Measurements from ENCODE around the gene GMPS.
"Not testable (repeated sequence)": the region's sequence is repeated elsewhere in the genome, so short reads cannot be mapped to it uniquely, and the experiment has no call there.

Gene GMPS

DNA sequence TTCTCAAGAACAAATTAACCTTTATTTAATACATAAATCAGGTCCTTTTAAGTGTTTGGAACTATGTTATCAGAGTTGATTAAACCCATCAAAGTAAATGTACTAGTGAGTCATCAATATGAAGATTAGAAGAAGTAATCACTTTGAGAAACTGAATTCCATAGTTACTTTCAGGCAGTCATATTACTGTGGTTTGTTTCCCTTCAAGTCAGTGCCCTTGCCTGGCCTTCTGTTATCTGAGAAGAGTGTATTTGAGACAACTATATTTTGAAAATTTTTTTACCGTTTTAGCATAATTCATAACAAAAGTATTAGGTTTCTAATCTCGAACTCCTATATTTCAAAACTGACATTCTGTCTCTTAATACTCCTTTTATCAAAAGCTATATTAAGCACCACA, 73.6 kb downstream of the GMPS start:
- no peak for DNase-seq

- DNase-seq = no peak
These were observed 75.7 kb downstream of the GMPS start for GRCh38 chr3:155946178-155946577.

DNA sequence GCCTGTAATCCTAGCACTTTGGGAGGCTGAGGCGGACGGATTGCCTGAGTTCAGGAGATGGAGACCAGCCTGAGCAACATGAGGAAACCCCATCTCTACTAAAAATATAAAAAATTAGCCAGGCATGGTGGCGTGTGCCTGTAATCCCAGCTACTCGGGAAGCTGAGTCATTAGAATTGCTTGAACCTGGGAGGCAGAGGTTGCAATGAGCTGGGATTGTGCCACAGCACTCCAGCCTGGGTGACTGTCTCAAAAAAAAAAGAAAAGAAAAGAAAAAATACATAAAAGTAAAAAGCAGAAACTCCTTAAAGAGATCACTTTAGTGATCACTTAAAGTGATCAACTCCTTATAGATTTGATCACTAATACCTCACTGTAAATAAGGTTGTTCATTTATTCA, 78.0 kb downstream of the GMPS start:
- no peak for DNase-seq

DNA sequence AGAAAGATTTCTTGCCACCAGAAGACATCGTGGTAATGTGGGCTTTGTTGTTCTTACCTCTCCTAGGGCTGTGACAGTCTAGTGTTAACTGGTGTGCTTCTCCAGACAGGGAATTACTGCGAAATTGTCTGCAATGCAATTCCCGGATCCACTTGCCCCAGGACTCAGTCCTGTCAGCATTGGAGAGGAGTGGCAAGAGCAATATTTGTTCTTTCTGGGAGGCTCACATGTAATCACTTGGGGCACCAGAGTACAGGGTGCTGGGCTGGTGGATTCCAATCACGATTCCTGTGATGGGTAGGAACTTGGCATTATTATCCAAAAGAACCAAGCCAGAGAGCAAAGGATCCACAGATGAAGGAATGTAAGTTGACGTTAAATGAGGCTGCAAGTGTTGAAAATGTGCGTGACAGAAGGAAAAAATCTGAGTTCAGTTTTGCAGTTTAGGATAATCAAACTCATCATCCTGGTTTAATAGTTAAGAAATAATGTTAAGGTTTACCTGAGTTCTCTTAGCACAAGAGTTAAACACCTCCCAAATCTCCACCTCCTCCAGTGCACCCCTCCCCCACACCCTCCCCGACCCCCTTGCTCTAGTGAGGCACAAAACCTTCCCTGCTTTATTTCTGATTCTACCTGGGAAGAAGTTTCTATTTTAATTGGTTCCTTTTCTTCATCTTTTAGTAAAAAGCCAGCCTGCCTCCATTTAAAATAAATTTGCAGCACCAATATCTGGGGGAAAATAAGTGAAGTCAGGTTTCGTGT, 79.2 kb downstream of the GMPS start:
- no peak for DNase-seq

DNA sequence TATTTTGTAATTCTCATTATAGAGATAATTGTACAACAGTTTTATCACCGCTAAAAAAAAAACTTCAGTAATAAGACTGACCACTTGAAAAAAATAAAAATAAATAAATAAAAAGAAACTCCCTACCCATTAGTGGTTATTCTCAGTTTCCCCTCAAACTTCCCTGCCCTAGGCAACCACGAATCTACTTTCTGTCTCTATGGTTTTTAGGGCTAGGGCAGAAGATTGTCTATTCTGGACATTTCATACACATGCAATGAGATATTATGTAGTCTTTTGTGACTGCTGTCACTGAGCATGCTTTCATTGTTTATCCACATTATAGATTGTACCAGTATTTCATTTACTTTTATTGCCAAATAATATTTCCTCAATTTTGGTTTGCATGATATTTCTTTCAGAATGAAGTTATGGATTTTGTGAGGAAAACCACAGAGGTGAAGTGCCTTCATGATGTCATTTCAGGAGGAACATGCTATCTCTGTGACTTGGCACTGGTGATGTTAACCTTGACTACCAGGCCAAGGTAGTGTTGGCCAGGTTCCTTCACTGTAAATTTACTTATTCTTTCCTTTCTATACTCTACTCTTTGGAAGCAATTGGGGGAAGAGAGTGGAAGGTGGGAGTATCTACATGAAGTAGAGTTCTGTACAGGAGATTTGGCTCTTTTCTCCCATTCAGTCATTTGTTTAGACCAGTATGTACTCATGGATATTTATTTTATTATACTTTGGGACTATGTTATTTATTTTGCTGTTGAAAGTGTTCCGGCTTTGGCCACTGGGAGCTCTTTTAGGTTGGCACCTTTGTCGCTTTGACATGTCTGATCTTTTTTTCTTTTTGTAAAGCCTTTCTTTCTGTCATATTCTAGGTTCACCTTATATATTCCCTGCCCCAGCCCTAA, 86.3 kb downstream of the GMPS start:
- DNase-seq = no peak

DNA sequence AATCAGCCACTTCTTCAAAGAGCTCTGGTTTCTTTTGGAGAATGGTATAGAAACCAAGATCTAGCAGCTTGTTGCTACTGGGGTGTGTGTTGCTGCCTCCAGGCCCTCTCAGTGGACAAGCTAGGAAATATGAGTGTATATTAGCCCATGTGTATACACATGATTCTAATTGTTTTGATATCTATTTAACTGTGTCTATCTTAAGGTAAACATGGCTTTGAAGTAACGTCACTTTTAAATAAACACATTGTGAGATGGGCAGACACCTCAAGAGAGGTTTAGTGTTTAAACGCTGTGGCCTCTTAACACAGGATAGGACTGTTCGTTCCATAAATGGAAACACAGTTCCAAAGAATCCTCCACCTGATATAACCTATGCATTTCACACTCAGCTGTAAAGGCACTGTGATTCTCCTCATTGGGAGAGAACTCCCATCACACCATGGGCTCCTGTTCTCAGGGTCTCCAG, 87.0 kb downstream of the GMPS start:
- no peak for DNase-seq

- DNase-seq = no peak
These were observed 88.2 kb downstream of the GMPS start for GRCh38 chr3:155958676-155959075.

DNA sequence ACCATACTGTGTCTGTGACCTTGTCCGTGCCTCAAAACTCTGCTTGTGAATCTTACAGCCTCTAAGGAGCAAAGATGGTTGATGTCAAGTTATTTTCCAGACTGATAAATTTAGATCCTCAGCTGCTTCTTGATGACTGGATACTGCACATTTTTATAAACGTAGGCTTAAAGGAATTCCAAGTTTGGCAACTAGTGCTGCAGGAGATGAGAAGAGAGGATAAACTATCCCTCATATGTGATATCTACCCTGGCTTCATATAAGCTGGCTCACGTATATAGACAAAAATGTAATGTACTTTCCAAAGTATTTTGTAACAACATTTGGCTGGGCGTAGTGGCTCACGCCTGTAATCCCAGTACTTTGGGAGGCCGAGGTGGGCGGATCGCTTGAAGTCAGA, 89.6 kb downstream of the GMPS start:
- no peak for DNase-seq

- DNase-seq = not testable (repeated sequence)
These were observed 90.6 kb downstream of the GMPS start for GRCh38 chr3:155961044-155961443.

DNA sequence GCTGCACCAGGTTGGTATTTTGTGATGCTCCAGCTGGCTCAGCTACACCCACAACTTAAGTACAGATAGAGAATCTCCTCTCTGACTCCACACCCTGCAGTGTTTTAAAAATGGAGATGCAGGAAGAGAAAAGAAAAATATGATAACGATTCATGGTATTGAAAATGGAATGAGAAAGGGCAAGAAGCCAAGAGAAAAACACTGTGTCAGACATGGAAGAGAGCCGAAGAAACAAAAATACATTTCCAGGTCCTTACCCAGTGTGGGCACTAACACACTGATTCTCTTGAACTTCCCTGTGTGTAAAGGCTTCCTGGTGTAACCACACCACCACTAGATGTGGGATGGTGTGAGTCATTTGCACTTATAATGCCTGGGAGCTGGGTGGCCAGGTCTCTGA, 93.1 kb downstream of the GMPS start:
- no peak for DNase-seq

DNA sequence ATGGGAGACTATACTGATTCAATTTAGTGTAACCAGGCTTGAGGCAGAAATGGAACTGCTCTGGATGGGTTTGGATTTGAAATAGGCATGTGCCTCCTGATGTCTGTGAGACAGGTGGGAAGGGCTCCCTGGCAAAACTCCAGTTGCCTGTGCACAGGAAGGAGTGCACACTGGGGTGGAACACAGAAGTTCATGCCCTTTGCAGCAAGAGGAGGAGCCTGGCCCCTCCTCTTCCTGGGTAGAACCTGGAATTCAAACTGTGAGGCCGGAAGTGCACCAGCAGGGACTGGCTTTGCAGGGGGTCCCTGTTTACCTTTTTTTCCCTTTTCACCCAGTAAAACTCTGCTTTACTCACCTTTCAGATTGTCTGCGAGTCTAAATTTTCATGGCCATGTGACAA, 99.9 kb downstream of the GMPS start:
- DNase-seq = no peak

GRCh38 chr3:155972885-155973584, 102.6 kb downstream of the GMPS start:
- no peak for DNase-seq

GRCh38 chr3:155978324-155978723, 107.9 kb downstream of the GMPS start:
- no peak for DNase-seq

GRCh38 chr3:155979746-155980145, 109.3 kb downstream of the GMPS start:
- DNase-seq = no peak

- DNase-seq = no peak
These were observed 111.2 kb downstream of the GMPS start for GRCh38 chr3:155981669-155982068.

DNA sequence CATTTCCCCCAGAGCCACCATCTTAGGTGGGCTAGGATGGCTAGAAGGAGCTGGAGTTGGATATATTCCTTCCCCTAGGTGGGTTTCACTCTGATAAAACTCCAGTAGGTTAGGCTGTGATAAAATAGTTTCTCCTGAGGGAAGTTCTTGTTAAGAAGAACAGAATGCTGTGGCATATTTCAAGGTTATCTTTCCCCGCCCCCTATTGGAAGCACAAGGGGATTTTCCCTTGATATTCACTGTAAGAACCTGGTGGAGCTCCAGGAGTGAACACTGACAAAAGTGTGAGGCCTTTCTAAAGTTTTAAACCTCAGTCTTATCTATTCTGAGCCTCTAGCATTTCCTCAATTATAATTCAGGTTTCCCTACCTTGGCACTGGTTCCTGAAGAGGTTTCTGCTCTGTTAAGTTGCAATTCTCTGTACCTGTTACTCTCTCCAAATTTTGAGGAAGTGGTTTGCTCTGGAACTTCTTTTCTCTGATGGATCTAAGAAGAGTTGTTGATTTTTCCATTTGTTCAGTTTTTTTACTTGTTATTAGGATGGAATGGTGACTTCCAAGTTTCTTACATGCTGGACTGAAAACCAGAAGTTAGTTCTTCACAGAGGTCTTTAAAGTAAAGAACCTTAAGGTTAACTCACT, 113.5 kb downstream of the GMPS start:
- no peak for DNase-seq

- peak; percentile 14 to 41 for DNase-seq
These were observed 114.5 kb downstream of the GMPS start for GRCh38 chr3:155984791-155985417.

DNA sequence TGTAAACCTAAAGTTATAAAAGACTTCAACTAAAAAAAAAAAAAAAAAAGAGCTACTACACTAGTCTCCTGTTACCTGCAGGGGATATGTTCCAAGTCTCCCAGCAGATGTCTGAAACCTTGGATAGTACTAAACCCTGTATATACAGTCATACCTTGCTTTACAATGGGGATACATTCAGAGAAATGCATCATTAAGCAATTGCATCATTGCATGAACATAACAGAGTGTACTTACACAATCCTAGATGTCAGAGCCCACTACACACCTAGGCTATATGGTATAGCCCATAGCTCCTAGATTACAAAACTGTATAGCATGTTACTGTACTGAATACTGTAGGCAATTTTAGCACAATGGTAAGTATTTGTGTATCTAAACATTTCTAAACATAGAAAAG, 119.1 kb downstream of the GMPS start:
- DNase-seq = no peak

- DNase-seq = no peak
These were observed 120.8 kb downstream of the GMPS start for GRCh38 chr3:155991212-155991611.

DNA sequence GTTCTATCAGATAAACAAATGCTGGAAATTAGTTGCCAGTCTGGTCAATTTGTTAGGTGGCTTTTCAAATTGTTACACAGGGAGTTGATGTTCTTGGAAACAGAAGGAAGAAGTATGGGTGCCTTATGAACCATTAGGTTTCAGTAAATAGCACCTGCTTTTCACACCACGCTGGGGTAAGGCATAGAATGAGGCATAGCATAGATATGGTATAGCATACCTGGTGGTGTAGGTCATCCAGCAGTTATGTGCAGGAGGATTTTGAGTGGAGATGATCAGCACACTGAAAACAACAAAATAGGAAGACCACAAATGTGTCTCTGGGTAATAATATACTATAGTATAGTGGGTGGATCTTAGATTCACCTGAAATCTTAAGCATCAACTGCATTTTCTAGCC, 121.4 kb downstream of the GMPS start:
- DNase-seq = no peak
